SU-DHL-6 (cell line): ENCODE results near the gene ACD.

Experiments
- EZH2phosphoT487 ChIP-seq: fragments of 200-600 bp; sonication (generic), shearing (Covaris generic); conservative IDR thresholded peaks from 2 replicates; pipeline ENCODE4 v1.6.1; 2018; ENCODE audit warnings: mild to moderate bottlenecking, antibody characterized with exemption, low read length, moderate library complexity, mixed read lengths
- TF ChIP-seq, protein P1 (sequence below): fragments of 200-600 bp; sonication (generic); IDR thresholded peaks from one replicate; pipeline ENCODE4 v1.5.1; 2017; ENCODE audit warnings: antibody characterized with exemption, mild to moderate bottlenecking, low read length, moderate library complexity; ENCODE audit not compliant: insufficient read depth, poor library complexity, severe bottlenecking

- TF ChIP-seq, protein P1, sequence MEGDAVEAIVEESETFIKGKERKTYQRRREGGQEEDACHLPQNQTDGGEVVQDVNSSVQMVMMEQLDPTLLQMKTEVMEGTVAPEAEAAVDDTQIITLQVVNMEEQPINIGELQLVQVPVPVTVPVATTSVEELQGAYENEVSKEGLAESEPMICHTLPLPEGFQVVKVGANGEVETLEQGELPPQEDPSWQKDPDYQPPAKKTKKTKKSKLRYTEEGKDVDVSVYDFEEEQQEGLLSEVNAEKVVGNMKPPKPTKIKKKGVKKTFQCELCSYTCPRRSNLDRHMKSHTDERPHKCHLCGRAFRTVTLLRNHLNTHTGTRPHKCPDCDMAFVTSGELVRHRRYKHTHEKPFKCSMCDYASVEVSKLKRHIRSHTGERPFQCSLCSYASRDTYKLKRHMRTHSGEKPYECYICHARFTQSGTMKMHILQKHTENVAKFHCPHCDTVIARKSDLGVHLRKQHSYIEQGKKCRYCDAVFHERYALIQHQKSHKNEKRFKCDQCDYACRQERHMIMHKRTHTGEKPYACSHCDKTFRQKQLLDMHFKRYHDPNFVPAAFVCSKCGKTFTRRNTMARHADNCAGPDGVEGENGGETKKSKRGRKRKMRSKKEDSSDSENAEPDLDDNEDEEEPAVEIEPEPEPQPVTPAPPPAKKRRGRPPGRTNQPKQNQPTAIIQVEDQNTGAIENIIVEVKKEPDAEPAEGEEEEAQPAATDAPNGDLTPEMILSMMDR: no peak
- TF ChIP-seq EZH2phosphoT487: no peak
Observed at GRCh38 chr16:67697422-67698185, 37.5 kb upstream of the ACD start.
